AG10803 (cell line): ENCODE measurements around the gene PDGFA.

Experiments
- DNase-seq: peaks from one replicate; pipeline ENCODE4 v3.0.0; 2010; ENCODE audit warnings: low read depth
- H3K4me3 ChIP-seq: 2 replicates; pipeline ENCODE4 v1.5.1; 2011; ENCODE audit warnings: mild to moderate bottlenecking, low read length, control low read depth
- CTCF ChIP-seq: conservative IDR thresholded peaks from 2 replicates; pipeline ENCODE4 v1.5.1; 2011; ENCODE audit warnings: mild to moderate bottlenecking, low read length, control low read depth, inconsistent platforms

The PDGFA gene

DNA sequence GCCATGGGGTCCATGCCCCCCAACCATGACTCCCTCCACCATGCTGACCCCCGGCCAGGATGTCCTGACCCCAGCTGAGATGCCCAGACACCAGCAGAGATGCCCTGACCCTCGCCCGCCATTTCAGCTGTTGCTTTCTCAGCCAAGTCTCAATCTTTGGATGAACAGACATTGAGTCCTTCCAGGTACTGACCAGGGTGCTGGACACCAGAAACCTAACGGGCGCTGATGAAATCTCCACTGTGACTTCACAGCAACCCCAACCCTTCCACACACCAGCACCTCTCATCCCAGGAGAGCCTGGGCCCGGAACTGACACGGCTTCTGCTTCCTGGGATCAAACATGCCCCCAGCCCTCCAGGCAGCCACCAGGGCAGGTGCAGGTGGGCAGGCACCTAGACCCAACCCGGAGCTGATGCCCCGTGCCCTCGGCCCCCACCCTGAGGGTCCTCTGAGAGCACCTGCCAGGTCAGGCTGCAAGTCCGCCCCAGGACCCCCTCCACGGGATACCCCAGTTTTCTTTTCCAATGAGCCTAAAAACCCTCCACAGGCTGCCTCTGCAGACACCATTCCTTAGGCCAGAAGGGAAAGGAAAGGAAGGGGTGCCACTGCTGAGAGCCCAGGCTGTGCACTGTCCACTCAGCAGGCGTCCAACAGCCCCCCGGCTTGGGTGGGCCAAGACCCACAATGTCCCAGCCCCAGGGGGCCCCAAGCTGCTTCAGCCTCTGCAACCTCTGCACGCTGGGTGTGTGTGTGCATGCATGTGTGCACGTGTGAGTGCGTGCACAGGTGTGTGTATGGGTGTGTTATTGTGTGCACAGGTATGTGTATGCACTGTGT, 43.4 kb upstream of the PDGFA start:
- no peak for DNase-seq
- H3K4me3 ChIP-seq = no peak overlapping the region
- no peak for TF ChIP-seq CTCF

DNA sequence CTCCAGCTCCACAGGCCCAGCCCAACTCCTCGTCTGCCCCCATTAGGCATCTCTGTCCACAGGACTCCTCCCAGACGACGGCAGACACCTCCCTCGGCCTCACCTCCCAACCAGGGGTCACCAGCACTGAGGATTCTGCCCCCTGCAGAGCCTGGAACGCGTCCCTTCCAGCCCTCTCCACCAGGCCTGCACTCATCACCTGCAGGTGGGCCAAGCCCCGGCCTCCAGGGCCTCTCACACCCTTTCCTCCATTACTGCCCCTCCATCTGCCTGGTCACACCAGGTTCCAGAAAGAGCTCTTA, 42.7 kb upstream of the PDGFA start:
- no peak for TF ChIP-seq CTCF
- no peak overlapping the region for H3K4me3 ChIP-seq
- DNase-seq = no peak

DNA sequence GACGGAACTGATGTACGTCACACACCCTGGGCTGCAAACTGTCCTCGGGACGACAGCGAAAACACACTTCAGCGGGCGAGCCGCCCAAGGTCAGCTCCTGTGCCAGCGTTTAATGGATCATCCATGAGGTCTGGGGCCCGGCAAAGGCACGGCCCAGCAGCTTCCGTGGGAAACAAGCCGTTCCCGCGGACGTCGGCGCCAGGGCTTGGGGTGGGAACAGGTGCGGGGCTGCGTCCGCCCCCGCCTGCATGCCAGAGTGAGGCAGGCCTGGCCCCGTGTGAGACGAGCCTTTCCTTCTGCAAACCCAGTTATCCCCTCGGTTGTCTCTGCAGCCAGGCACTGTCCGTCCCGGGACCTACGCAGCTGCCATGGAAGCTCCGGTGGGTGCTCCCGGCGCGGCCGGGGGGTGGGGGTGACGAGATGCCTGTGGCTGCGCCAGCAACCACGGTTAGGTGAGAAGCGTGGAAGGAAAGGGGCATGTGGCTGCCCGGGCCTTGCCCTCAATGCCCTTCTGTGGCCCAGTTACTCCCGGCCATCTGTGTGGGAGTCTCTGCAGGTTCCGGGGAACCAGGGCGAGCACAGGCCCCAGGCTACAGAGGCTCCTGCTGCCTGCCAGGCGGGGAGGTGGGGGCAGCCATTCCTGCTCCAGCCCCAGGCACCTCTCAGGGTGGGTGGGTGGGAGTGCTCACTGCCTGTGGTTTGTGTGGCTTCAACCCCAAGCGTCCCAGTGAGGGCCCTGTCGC, 42.2 kb upstream of the PDGFA start:
- TF ChIP-seq CTCF = no peak
- DNase-seq = no peak

GRCh38 chr7:560966-561630, 41.5 kb upstream of the PDGFA start:
- H3K4me3 ChIP-seq = no peak overlapping the region
- TF ChIP-seq CTCF = no peak
- no peak for DNase-seq

More for the DNA sequence above, 42.2 kb upstream of the PDGFA start:
- H3K4me3 ChIP-seq = no peak overlapping the region

- DNase-seq = no peak
- TF ChIP-seq CTCF = no peak
- no peak overlapping the region for H3K4me3 ChIP-seq
Measured at GRCh38 chr7:559396-559705, 39.7 kb upstream of the PDGFA start.

GRCh38 chr7:557558-557881, 37.9 kb upstream of the PDGFA start:
- DNase-seq = no peak
- no peak for TF ChIP-seq CTCF
- no peak overlapping the region for H3K4me3 ChIP-seq
